Liver (tissue), 9 donors: ENCODE measurements around the gene KIF15. TPM values are rescaled to one million over a fixed set of nuclear protein-coding genes. Genes with fewer than 3 reads are reported as not detected.

Experiments used
- DNase-seq: peaks from one replicate; pipeline ENCODE4 v3.0.0-alpha.2; 2017; ENCODE audit warnings: low spot score
- H3K27ac ChIP-seq, 2 donors: one replicate each; pipeline ENCODE4 v1.7.0; 2013; ENCODE audit warnings: inconsistent platforms in 2 of 2, low read length in 2 of 2, control low read depth in 1 of 2, low read depth in 1 of 2, mild to moderate bottlenecking in 1 of 2
- H3K27me3 ChIP-seq, 4 donors: one replicate each; pipeline versions ENCODE4 v1.6.1 to v1.7.0; 2013; ENCODE audit warnings: low read length in 3 of 4, inconsistent platforms in 1 of 4, mild to moderate bottlenecking in 1 of 4, moderate library complexity in 1 of 4; ENCODE audit not compliant: control insufficient read depth in 4 of 4, insufficient read depth in 4 of 4
- H3K36me3 ChIP-seq, 4 donors: one replicate each; pipeline versions ENCODE4 v1.6.1 to v1.7.0; 2013; ENCODE audit warnings: low read length in 3 of 4, mild to moderate bottlenecking in 3 of 4, low read depth in 1 of 4, moderate library complexity in 1 of 4; ENCODE audit not compliant: control insufficient read depth in 4 of 4, insufficient read depth in 3 of 4
- H3K4me1 ChIP-seq, 4 donors: one replicate each; pipeline versions ENCODE4 v1.6.1 to v1.7.0; 2013; ENCODE audit warnings: low read length in 3 of 4, mild to moderate bottlenecking in 3 of 4, moderate library complexity in 1 of 4; ENCODE audit not compliant: control insufficient read depth in 4 of 4, insufficient read depth in 4 of 4
- H3K4me3 ChIP-seq, 3 donors: one replicate each; pipeline versions ENCODE4 v1.6.1 to v1.7.0; 2013; ENCODE audit warnings: low read length in 3 of 3, control low read depth in 1 of 3, low read depth in 1 of 3, mild to moderate bottlenecking in 1 of 3
- H3K9ac ChIP-seq, 2 donors: one replicate each; pipeline ENCODE4 v1.7.0; 2013; ENCODE audit warnings: low read length in 2 of 2, mild to moderate bottlenecking in 2 of 2, moderate library complexity in 2 of 2, control low read depth in 1 of 2, low read depth in 1 of 2
- H3K9me3 ChIP-seq, 4 donors: one replicate each; pipeline versions ENCODE4 v1.6.1 to v1.7.0; 2013; ENCODE audit warnings: low read length in 3 of 4; ENCODE audit not compliant: control insufficient read depth in 4 of 4
- CTCF ChIP-seq: fragments of 150-350 bp; IDR thresholded peaks from 2 replicates; pipeline ENCODE4 v1.5.1; 2017; ENCODE audit warnings: improper control_type of control experiment, low read depth, low read length; ENCODE audit not compliant: missing input control
- EGR1 ChIP-seq, 2 donors: IDR thresholded peaks; 2 replicates each; pipeline ENCODE4 v1.6.1; 2016 to 2018; ENCODE audit warnings: antibody characterized with exemption in 2 of 2, low read depth in 2 of 2
- FOXA1 ChIP-seq: IDR thresholded peaks from 2 replicates; pipeline ENCODE4 v1.6.1; 2016; ENCODE audit warnings: antibody characterized with exemption
- FOXA2 ChIP-seq: IDR thresholded peaks from 2 replicates; pipeline ENCODE4 v1.6.1; 2016; ENCODE audit warnings: antibody characterized with exemption
- GABPA ChIP-seq, 2 donors: IDR thresholded peaks in 1 of 2; conservative IDR thresholded peaks in 1 of 2; 2 replicates each; pipeline ENCODE4 v1.6.1; 2016; ENCODE audit warnings: antibody characterized with exemption in 2 of 2, mild to moderate bottlenecking in 1 of 2, moderate library complexity in 1 of 2
- HNF4A ChIP-seq, 2 donors: conservative IDR thresholded peaks; 2 replicates each; pipeline ENCODE4 v1.6.1; 2016; ENCODE audit warnings: antibody characterized with exemption in 2 of 2, mild to moderate bottlenecking in 2 of 2
- HNF4G ChIP-seq: IDR thresholded peaks from 2 replicates; pipeline ENCODE4 v1.6.1; 2016; ENCODE audit warnings: antibody characterized with exemption
- NR2F2 ChIP-seq: IDR thresholded peaks from 2 replicates; pipeline ENCODE4 v1.6.1; 2016; ENCODE audit warnings: antibody characterized with exemption
- SP1 ChIP-seq: IDR thresholded peaks from 2 replicates; pipeline ENCODE4 v1.6.1; 2018; ENCODE audit warnings: antibody characterized with exemption, mild to moderate bottlenecking
- TAF1 ChIP-seq: conservative IDR thresholded peaks from 2 replicates; pipeline ENCODE4 v1.6.1; 2016; ENCODE audit warnings: antibody characterized with exemption, mild to moderate bottlenecking
- YY1 ChIP-seq: IDR thresholded peaks from 2 replicates; pipeline ENCODE4 v1.6.1; 2016; ENCODE audit warnings: antibody characterized with exemption, mild to moderate bottlenecking
- ZBTB33 ChIP-seq: IDR thresholded peaks from 2 replicates; pipeline ENCODE4 v1.6.1; 2016; ENCODE audit warnings: antibody characterized with exemption
- WGBS: extraction: QIAGEN DNeasy Blood & Tissue Kit; methylation state at CpG from one replicate; pipeline ENCODE4 v1.1.7; 2013; 5-methylcytosine and 5-hydroxymethylcytosine counted together
- polyA plus RNA-seq, 2 donors: library from polyadenylated mRNA; stranded (reverse) in 1 of 2; unstranded in 1 of 2; fragments of 200-250 nt in 1 of 2; fragments of >200 nt in 1 of 2; fragmentation: Nextera tagmentation in 1 of 2; extraction: Ambion mirVana in 1 of 2; gene quantifications; one replicate each; pipeline versions ENCODE4 v1.2.1 to v1.2.3, GENCODE V29; 2013 to 2015
- total RNA-seq, 2 donors: library from RNA; depleted of rRNA; stranded (reverse); fragments of >200 nt; gene quantifications; one replicate each; pipeline ENCODE4 v1.2.3, GENCODE V29; 2014
- TF ChIP-seq, protein P1 (sequence below): IDR thresholded peaks from 2 replicates; pipeline ENCODE4 v1.6.1; 2016; ENCODE audit warnings: antibody characterized with exemption, mild to moderate bottlenecking
- TF ChIP-seq, protein P2 (sequence below): IDR thresholded peaks from 2 replicates; pipeline ENCODE4 v1.6.1; 2016; ENCODE audit warnings: antibody characterized with exemption
- TF ChIP-seq, protein P3 (sequence below): IDR thresholded peaks from 2 replicates; pipeline ENCODE4 v1.6.1; 2016; ENCODE audit warnings: antibody characterized with exemption
- donor health status: healthy.
- donor health status: healthy.
- donor health status: healthy.
- donor health status: healthy.
- donor health status: healthy.

The KIF15 gene
- total and polyA plus RNA-seq, 4 donors, result under 0.01 to 15.9 (median 0.24) TPM

GRCh38 chr3:44887101-44887500 lies 125.5 kb downstream of the KIF15 start:
- DNase-seq, result no peak
- whole genome bisulfite sequencing, result 74% methylated on average over 7 of the region's 7 CpGs
- no peaks in the 10 kb centered on the region for H3K27me3 ChIP-seq

More at GRCh38 chr3:44887101-44887500, 125.5 kb downstream of the KIF15 start:
- H3K9ac ChIP-seq, result no peak overlapping the region
- H3K4me3 ChIP-seq, result no peak overlapping the region
- H3K9me3 ChIP-seq, result no peaks in the 10 kb centered on the region
- no peak overlapping the region for H3K27ac ChIP-seq
- no peaks in the 10 kb centered on the region for H3K36me3 ChIP-seq
- TF ChIP-seq HNF4G, result no peak
- no peak for TF ChIP-seq YY1
- TF ChIP-seq TAF1, result no peak
- TF ChIP-seq HNF4A (conservative IDR thresholded peaks at IDR 0.05), result no peak
- TF ChIP-seq SP1, result no peak
- TF ChIP-seq, protein P1, sequence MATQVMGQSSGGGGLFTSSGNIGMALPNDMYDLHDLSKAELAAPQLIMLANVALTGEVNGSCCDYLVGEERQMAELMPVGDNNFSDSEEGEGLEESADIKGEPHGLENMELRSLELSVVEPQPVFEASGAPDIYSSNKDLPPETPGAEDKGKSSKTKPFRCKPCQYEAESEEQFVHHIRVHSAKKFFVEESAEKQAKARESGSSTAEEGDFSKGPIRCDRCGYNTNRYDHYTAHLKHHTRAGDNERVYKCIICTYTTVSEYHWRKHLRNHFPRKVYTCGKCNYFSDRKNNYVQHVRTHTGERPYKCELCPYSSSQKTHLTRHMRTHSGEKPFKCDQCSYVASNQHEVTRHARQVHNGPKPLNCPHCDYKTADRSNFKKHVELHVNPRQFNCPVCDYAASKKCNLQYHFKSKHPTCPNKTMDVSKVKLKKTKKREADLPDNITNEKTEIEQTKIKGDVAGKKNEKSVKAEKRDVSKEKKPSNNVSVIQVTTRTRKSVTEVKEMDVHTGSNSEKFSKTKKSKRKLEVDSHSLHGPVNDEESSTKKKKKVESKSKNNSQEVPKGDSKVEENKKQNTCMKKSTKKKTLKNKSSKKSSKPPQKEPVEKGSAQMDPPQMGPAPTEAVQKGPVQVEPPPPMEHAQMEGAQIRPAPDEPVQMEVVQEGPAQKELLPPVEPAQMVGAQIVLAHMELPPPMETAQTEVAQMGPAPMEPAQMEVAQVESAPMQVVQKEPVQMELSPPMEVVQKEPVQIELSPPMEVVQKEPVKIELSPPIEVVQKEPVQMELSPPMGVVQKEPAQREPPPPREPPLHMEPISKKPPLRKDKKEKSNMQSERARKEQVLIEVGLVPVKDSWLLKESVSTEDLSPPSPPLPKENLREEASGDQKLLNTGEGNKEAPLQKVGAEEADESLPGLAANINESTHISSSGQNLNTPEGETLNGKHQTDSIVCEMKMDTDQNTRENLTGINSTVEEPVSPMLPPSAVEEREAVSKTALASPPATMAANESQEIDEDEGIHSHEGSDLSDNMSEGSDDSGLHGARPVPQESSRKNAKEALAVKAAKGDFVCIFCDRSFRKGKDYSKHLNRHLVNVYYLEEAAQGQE, result no peak
- no peak for TF ChIP-seq EGR1 (IDR thresholded peaks at IDR 0.05; ENCODE audit: low read depth in 2 of 2)
- TF ChIP-seq FOXA1, result no peak
- no peak for TF ChIP-seq NR2F2
- TF ChIP-seq ZBTB33, result no peak
- TF ChIP-seq, protein P2, sequence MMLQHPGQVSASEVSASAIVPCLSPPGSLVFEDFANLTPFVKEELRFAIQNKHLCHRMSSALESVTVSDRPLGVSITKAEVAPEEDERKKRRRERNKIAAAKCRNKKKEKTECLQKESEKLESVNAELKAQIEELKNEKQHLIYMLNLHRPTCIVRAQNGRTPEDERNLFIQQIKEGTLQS, result no peak
- no peak for TF ChIP-seq FOXA2
- no peak for TF ChIP-seq GABPA (IDR thresholded peaks at IDR 0.05 in 1 of 2, conservative IDR thresholded peaks at IDR 0.05 in 1 of 2)
- TF ChIP-seq CTCF, result no peak
- TF ChIP-seq, protein P3, sequence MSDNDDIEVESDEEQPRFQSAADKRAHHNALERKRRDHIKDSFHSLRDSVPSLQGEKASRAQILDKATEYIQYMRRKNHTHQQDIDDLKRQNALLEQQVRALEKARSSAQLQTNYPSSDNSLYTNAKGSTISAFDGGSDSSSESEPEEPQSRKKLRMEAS, result no peak
- no peaks in the 10 kb centered on the region for H3K4me1 ChIP-seq
